CD4-positive, CD25-positive, alpha-beta regulatory T cell (primary cell): ENCODE results near the gene RUNX1. TPM values are rescaled to one million over a fixed set of nuclear protein-coding genes. Genes with fewer than 3 reads are reported as not detected.

ENCODE experiments used
- ATAC-seq, 2 donors: fragments of 150-1000 bp; cut with Tn5 transposase; one replicate each; pipeline ENCODE4 v1.10.0; 2021; ENCODE audit warnings: low read depth in 2 of 2, moderate number of reproducible peaks in 2 of 2, moderate library complexity in 1 of 2
- DNase-seq, 3 donors: peaks; one replicate each; pipeline versions ENCODE4 v3.0.0 to v3.0.0-alpha.2; 2012 to 2022; ENCODE audit warnings: mixed read lengths in 1 of 3
- H3K27ac ChIP-seq: one replicate; pipeline ENCODE4 v1.7.0; 2013; ENCODE audit warnings: mild to moderate bottlenecking, low read length; ENCODE audit not compliant: insufficient read depth, poor library complexity, severe bottlenecking
- H3K27me3 ChIP-seq: one replicate; pipeline ENCODE4 v1.7.0; 2013; ENCODE audit warnings: low read length; ENCODE audit not compliant: control insufficient read depth, insufficient read depth
- H3K36me3 ChIP-seq: one replicate; pipeline ENCODE4 v1.7.0; 2013; ENCODE audit warnings: mild to moderate bottlenecking, low read length, moderate library complexity; ENCODE audit not compliant: control insufficient read depth, insufficient read depth
- H3K4me1 ChIP-seq: 2 replicates; pipeline ENCODE4 v1.7.0; 2013; ENCODE audit warnings: mild to moderate bottlenecking, low read length; ENCODE audit not compliant: insufficient read depth, control insufficient read depth, poor library complexity, severe bottlenecking
- H3K4me3 ChIP-seq: one replicate; pipeline ENCODE4 v1.7.0; 2013; ENCODE audit warnings: low read depth, mild to moderate bottlenecking, low read length, moderate library complexity
- H3K9me3 ChIP-seq, 2 experiments: 1 replicate in 1 of 2; 2 replicates in 1 of 2; pipeline ENCODE4 v1.7.0; 2013; ENCODE audit warnings: low read length in 2 of 2, mild to moderate bottlenecking in 1 of 2, moderate library complexity in 1 of 2; ENCODE audit not compliant: control insufficient read depth in 2 of 2
- H3K27ac Mint-ChIP-seq, 3 donors: one replicate each; pipeline ENCODE4 v1.8.0; 2020 to 2022; ENCODE audit warnings: mild to moderate bottlenecking in 3 of 3, mixed read lengths in 3 of 3, moderate library complexity in 2 of 3
- H3K27me3 Mint-ChIP-seq: one replicate; pipeline ENCODE4 v1.8.0; 2022; ENCODE audit warnings: mild to moderate bottlenecking, mixed read lengths
- H3K36me3 Mint-ChIP-seq: one replicate; pipeline ENCODE4 v1.8.0; 2020; ENCODE audit warnings: mixed read lengths
- H3K4me1 Mint-ChIP-seq, 4 donors: one replicate each; pipeline ENCODE4 v1.8.0; 2020 to 2022; ENCODE audit warnings: mixed read lengths in 4 of 4, mild to moderate bottlenecking in 1 of 4
- H3K4me3 Mint-ChIP-seq, 4 donors: one replicate each; pipeline ENCODE4 v1.8.0; 2020 to 2022; ENCODE audit warnings: mild to moderate bottlenecking in 4 of 4, mixed read lengths in 4 of 4, moderate library complexity in 3 of 4
- H3K9me3 Mint-ChIP-seq, 7 donors: one replicate each; pipeline ENCODE4 v1.8.0; 2020 to 2022; ENCODE audit warnings: mixed read lengths in 7 of 7, mild to moderate bottlenecking in 3 of 7, moderate library complexity in 2 of 7
- polyA plus RNA-seq, 4 donors: library from polyadenylated mRNA; unstranded; fragments of 300-500 nt; fragmentation: Illumina TruSeq; gene quantifications; one replicate each; pipeline ENCODE4 v1.2.3, GENCODE V29; 2021
- total RNA-seq: library from RNA; stranded (reverse); gene quantifications from one replicate; pipeline ENCODE4 v1.2.3, GENCODE V29; 2022

RUNX1 gene
- total and polyA plus RNA-seq, 5 donors from 2014 or later = 14.2 to 133 (median 21.4) TPM

GRCh38 chr21:35048183-35048601 is 910 bp downstream of the RUNX1 start:
- ATAC-seq = no peak
- Histone ChIP-seq H3K4me3 (peak overlapping the region; percentile 100), H3K36me3 (no peaks in the 10 kb centered on the region), H3K9me3 (no peaks in the 10 kb centered on the region), H3K27ac (peak overlapping the region; percentile 92), H3K4me1 (peaks cover 76% of the 10 kb centered on the region), H3K27me3 (no peaks in the 10 kb centered on the region)
- DNase-seq = peak in 1 of 3 donors; percentile 61
- Mint-ChIP-seq H3K36me3 (peaks cover 24% of the 10 kb centered on the region), H3K4me3 (peak overlapping the region; percentile 92 to 99 (median 98)), H3K9me3 (peaks cover 0 to 5% (median 0%) of the 10 kb centered on the region in 7 donors), H3K27ac (peak overlapping the region; percentile 95 to 100 (median 96)), H3K4me1 (peaks cover 32 to 80% (median 60%) of the 10 kb centered on the region in 4 donors), H3K27me3 (peaks cover 26% of the 10 kb centered on the region)

GRCh38 chr21:35046880-35047229 is 2.2 kb downstream of the RUNX1 start:
- Mint-ChIP-seq H3K36me3 (peaks cover 31% of the 10 kb centered on the region), H3K9me3 (peaks cover 0 to 5% (median 0%) of the 10 kb centered on the region in 7 donors), H3K4me3 (peak overlapping the region; percentile 92 to 99 (median 98)), H3K27me3 (peaks cover 28% of the 10 kb centered on the region), H3K4me1 (peaks cover 37 to 93% (median 67%) of the 10 kb centered on the region in 4 donors), H3K27ac (peak overlapping the region; percentile 95 to 100 (median 96))
- no peaks in the 10 kb centered on the region for H3K36me3 ChIP-seq
- H3K27me3 ChIP-seq = no peaks in the 10 kb centered on the region
- H3K9me3 ChIP-seq = no peaks in the 10 kb centered on the region
- H3K4me1 ChIP-seq = peaks cover 89% of the 10 kb centered on the region
- H3K27ac ChIP-seq = peak overlapping the region; percentile 92
- H3K4me3 ChIP-seq = peak overlapping the region; percentile 100
- ATAC-seq = no peak
- DNase-seq = peak in 1 of 3 donors; percentile 21

- no peak for ATAC-seq
- H3K4me3 ChIP-seq = peak overlapping the region; percentile 100
- no peak for DNase-seq
- peaks cover 92% of the 10 kb centered on the region for H3K4me1 ChIP-seq
- Mint-ChIP-seq H3K27ac (peak overlapping the region; percentile 95 to 100 (median 96)), H3K36me3 (peaks cover 34% of the 10 kb centered on the region), H3K27me3 (peaks cover 28% of the 10 kb centered on the region), H3K4me1 (peaks cover 39 to 95% (median 67%) of the 10 kb centered on the region in 4 donors), H3K4me3 (peak overlapping the region; percentile 92 to 99 (median 98)), H3K9me3 (peaks cover 0 to 5% (median 0%) of the 10 kb centered on the region in 7 donors)
- H3K36me3 ChIP-seq = no peaks in the 10 kb centered on the region
- H3K27ac ChIP-seq = peak overlapping the region; percentile 92
- H3K9me3 ChIP-seq = no peaks in the 10 kb centered on the region
- H3K27me3 ChIP-seq = no peaks in the 10 kb centered on the region
Measured at GRCh38 chr21:35046263-35046624, 2.9 kb downstream of the RUNX1 start.

- Mint-ChIP-seq H3K27me3 (peaks cover 28% of the 10 kb centered on the region), H3K9me3 (peaks cover 0 to 5% (median 0%) of the 10 kb centered on the region in 7 donors), H3K4me1 (peaks cover 39 to 95% (median 65%) of the 10 kb centered on the region in 4 donors), H3K27ac (peak overlapping the region; percentile 95 to 100 (median 96)), H3K36me3 (peaks cover 40% of the 10 kb centered on the region), H3K4me3 (peak overlapping the region; percentile 92 to 99 (median 98))
- Histone ChIP-seq H3K4me3 (peak overlapping the region; percentile 100), H3K4me1 (peaks cover 92% of the 10 kb centered on the region), H3K36me3 (peaks cover 2% of the 10 kb centered on the region), H3K27ac (peak overlapping the region; percentile 92), H3K9me3 (no peaks in the 10 kb centered on the region), H3K27me3 (no peaks in the 10 kb centered on the region)
- DNase-seq (peak; percentile 38 to 85 (median 72)), ATAC-seq (peak; percentile 27 to 30)
Measured at GRCh38 chr21:35045542-35046262, 3.4 kb downstream of the RUNX1 start.

GRCh38 chr21:35044770-35045541 is 4.1 kb downstream of the RUNX1 start:
- Mint-ChIP-seq H3K9me3 (peaks cover 0 to 5% (median 0%) of the 10 kb centered on the region in 7 donors), H3K27ac (peak overlapping the region; percentile 95 to 100 (median 96)), H3K36me3 (peaks cover 40% of the 10 kb centered on the region), H3K4me1 (peaks cover 36 to 94% (median 63%) of the 10 kb centered on the region in 4 donors), H3K27me3 (peaks cover 28% of the 10 kb centered on the region), H3K4me3 (peak overlapping the region; percentile 92 to 99 (median 98))
- H3K4me1 ChIP-seq = peaks cover 92% of the 10 kb centered on the region
- DNase-seq (peak in 1 of 3 donors; percentile 66), ATAC-seq (no peak)
- H3K4me3 ChIP-seq = peak overlapping the region; percentile 100
- peak overlapping the region; percentile 92 for H3K27ac ChIP-seq
- no peaks in the 10 kb centered on the region for H3K9me3 ChIP-seq
- no peaks in the 10 kb centered on the region for H3K27me3 ChIP-seq
- peaks cover 5% of the 10 kb centered on the region for H3K36me3 ChIP-seq

- Mint-ChIP-seq H3K36me3 (peaks cover 40% of the 10 kb centered on the region), H3K4me3 (peak overlapping the region; percentile 92 to 99 (median 98)), H3K27me3 (peaks cover 23% of the 10 kb centered on the region), H3K9me3 (peaks cover 0 to 5% (median 0%) of the 10 kb centered on the region in 7 donors), H3K27ac (peak overlapping the region; percentile 95 to 100 (median 96)), H3K4me1 (peaks cover 30 to 93% (median 59%) of the 10 kb centered on the region in 4 donors)
- no peaks in the 10 kb centered on the region for H3K9me3 ChIP-seq
- peak overlapping the region; percentile 100 for H3K4me3 ChIP-seq
- no peak for DNase-seq
- peak overlapping the region; percentile 92 for H3K27ac ChIP-seq
- peaks cover 92% of the 10 kb centered on the region for H3K4me1 ChIP-seq
- peaks cover 7% of the 10 kb centered on the region for H3K36me3 ChIP-seq
- no peaks in the 10 kb centered on the region for H3K27me3 ChIP-seq
- ATAC-seq = no peak
Measured at GRCh38 chr21:35044128-35044527, 5.0 kb downstream of the RUNX1 start.

- Histone ChIP-seq H3K27ac (peak overlapping the region; percentile 92), H3K4me3 (peak overlapping the region; percentile 100), H3K27me3 (no peaks in the 10 kb centered on the region), H3K4me1 (peaks cover 95% of the 10 kb centered on the region), H3K36me3 (peaks cover 7% of the 10 kb centered on the region), H3K9me3 (no peaks in the 10 kb centered on the region)
- H3K36me3 Mint-ChIP-seq = peaks cover 40% of the 10 kb centered on the region
- peak overlapping the region; percentile 92 to 99 (median 98) for H3K4me3 Mint-ChIP-seq
- ATAC-seq (peak; percentile 28 to 36), DNase-seq (peak in 2 of 3 donors; percentile 56 to 84)
- peaks cover 17% of the 10 kb centered on the region for H3K27me3 Mint-ChIP-seq
- peaks cover 30 to 93% (median 62%) of the 10 kb centered on the region in 4 donors for H3K4me1 Mint-ChIP-seq
- peak overlapping the region; percentile 95 to 100 (median 96) for H3K27ac Mint-ChIP-seq
- peaks cover 0 to 5% (median 0%) of the 10 kb centered on the region in 7 donors for H3K9me3 Mint-ChIP-seq
Measured at GRCh38 chr21:35043549-35043948, 5.6 kb downstream of the RUNX1 start.
